ENCODE data around the gene CACNA1A.

CACNA1A gene

GRCh38 chr19:13493516-13494310, 12.6 kb downstream of the CACNA1A start:
- DNase-seq (ENCODE audit: low read depth): no peak

- peak; percentile 76 for DNase-seq (ENCODE audit: low read depth)
Measured at GRCh38 chr19:13492128-13492527, 14.2 kb downstream of the CACNA1A start.

GRCh38 chr19:13487985-13488384, 18.3 kb downstream of the CACNA1A start:
- DNase-seq (ENCODE audit: low read depth): no peak

- no peak for DNase-seq (ENCODE audit: low read depth)
Measured at GRCh38 chr19:13484166-13484565, 22.1 kb downstream of the CACNA1A start.

- DNase-seq (ENCODE audit: low read depth): no peak
Measured at GRCh38 chr19:13483215-13483614, 23.1 kb downstream of the CACNA1A start.

GRCh38 chr19:13478576-13478975, 27.7 kb downstream of the CACNA1A start:
- DNase-seq (ENCODE audit: low read depth): no peak

GRCh38 chr19:13476071-13476470, 30.2 kb downstream of the CACNA1A start:
- no peak for DNase-seq (ENCODE audit: low read depth)

- DNase-seq (ENCODE audit: low read depth): no peak
Measured at GRCh38 chr19:13475044-13475443, 31.2 kb downstream of the CACNA1A start.

- no peak for DNase-seq (ENCODE audit: low read depth)
Measured at GRCh38 chr19:13466697-13467096, 39.6 kb downstream of the CACNA1A start.

- DNase-seq (ENCODE audit: low read depth): peak; percentile 4
Measured at GRCh38 chr19:13463296-13463695, 43.0 kb downstream of the CACNA1A start.

- DNase-seq (ENCODE audit: low read depth): no peak
Measured at GRCh38 chr19:13461536-13461935, 44.7 kb downstream of the CACNA1A start.

- no peak for DNase-seq (ENCODE audit: low read depth)
Measured at GRCh38 chr19:13460045-13460444, 46.2 kb downstream of the CACNA1A start.

GRCh38 chr19:13459351-13459750, 46.9 kb downstream of the CACNA1A start:
- DNase-seq (ENCODE audit: low read depth): no peak

GRCh38 chr19:13451434-13451995, 54.8 kb downstream of the CACNA1A start:
- DNase-seq (ENCODE audit: low read depth): no peak

GRCh38 chr19:13447978-13448377, 58.3 kb downstream of the CACNA1A start:
- DNase-seq (ENCODE audit: low read depth): no peak

GRCh38 chr19:13441810-13442512, 64.3 kb downstream of the CACNA1A start:
- DNase-seq (ENCODE audit: low read depth): peak; percentile 27

GRCh38 chr19:13437919-13438618, 68.2 kb downstream of the CACNA1A start:
- DNase-seq (ENCODE audit: low read depth): no peak

GRCh38 chr19:13436352-13436751, 69.9 kb downstream of the CACNA1A start:
- no peak for DNase-seq (ENCODE audit: low read depth)

- DNase-seq (ENCODE audit: low read depth): peak; percentile 48
Measured at GRCh38 chr19:13430790-13431582, 75.3 kb downstream of the CACNA1A start.

- DNase-seq (ENCODE audit: low read depth): no peak
Measured at GRCh38 chr19:13429563-13429962, 76.7 kb downstream of the CACNA1A start.

GRCh38 chr19:13428352-13428751, 77.9 kb downstream of the CACNA1A start:
- peak; percentile 22 for DNase-seq (ENCODE audit: low read depth)
